ENCODE data around the gene ATM.

ATM gene

DNA sequence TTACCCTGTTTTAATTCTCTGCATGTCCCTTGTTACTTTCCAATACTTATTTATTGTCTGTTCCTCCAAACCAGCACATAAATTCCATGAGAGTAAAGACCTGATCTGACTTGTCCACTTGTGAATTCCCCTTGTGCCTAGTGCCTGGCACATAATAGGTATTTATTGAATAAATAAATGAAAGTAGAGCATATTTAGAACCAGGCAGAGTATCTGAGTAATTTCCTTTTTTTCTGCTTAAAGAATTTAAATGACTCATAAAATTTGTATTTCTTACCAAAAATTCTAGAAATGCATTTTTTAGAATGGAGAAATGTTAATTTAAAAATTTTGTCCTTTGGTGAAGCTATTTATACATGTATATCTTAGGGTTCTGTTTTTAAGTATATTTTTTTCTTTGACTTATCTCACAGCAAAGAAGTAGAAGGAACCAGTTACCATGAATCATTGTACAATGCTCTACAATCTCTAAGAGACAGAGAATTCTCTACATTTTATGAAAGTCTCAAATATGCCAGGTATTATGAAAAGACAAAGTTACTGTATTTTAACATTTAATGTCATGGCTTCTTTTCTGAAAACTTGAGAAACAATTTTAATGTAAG is 96.8 kb downstream of the ATM start:
- Histone ChIP-seq H3K4me1 (ENCODE audit: insufficient read depth, low read length) (no peaks in the 10 kb centered on the region), H3K27me3 (ENCODE audit: insufficient read depth, low read length, poor library complexity) (no peaks in the 10 kb centered on the region), H3K4me2 (ENCODE audit: insufficient read depth, low read length) (no peak overlapping the region), H2AFZ (ENCODE audit: low read depth, low read length) (no peak overlapping the region), H3K4me3 (ENCODE audit: low read depth in 1 of 2, low read length in 2 of 2) (no peak overlapping the region), H3K36me3 (ENCODE audit: insufficient read depth, low read length) (peaks cover 72% of the 10 kb centered on the region), H3K9ac (ENCODE audit: low read depth, low read length) (no peak overlapping the region), H3K9me3 (ENCODE audit: insufficient read depth, low read length, severe bottlenecking) (no peaks in the 10 kb centered on the region), H3K27ac (ENCODE audit: low read length) (no peak overlapping the region), H3K79me2 (ENCODE audit: insufficient read depth, low read length) (no peaks in the 10 kb centered on the region), H4K20me1 (ENCODE audit: insufficient read depth, low read length) (no peaks in the 10 kb centered on the region)
- TF ChIP-seq, protein P1, sequence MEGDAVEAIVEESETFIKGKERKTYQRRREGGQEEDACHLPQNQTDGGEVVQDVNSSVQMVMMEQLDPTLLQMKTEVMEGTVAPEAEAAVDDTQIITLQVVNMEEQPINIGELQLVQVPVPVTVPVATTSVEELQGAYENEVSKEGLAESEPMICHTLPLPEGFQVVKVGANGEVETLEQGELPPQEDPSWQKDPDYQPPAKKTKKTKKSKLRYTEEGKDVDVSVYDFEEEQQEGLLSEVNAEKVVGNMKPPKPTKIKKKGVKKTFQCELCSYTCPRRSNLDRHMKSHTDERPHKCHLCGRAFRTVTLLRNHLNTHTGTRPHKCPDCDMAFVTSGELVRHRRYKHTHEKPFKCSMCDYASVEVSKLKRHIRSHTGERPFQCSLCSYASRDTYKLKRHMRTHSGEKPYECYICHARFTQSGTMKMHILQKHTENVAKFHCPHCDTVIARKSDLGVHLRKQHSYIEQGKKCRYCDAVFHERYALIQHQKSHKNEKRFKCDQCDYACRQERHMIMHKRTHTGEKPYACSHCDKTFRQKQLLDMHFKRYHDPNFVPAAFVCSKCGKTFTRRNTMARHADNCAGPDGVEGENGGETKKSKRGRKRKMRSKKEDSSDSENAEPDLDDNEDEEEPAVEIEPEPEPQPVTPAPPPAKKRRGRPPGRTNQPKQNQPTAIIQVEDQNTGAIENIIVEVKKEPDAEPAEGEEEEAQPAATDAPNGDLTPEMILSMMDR (IDR thresholded peaks at IDR 0.05; ENCODE audit: borderline replicate concordance, extremely low read depth, low read length, poor library complexity, severe bottlenecking): no peak
- no peak for TF ChIP-seq EZH2 (IDR thresholded peaks at IDR 0.05; ENCODE audit: borderline replicate concordance, low read depth, low read length, severe bottlenecking)
- DNase-seq (no peak), ATAC-seq (ENCODE audit: insufficient read depth, low read depth) (no peak)

DNA sequence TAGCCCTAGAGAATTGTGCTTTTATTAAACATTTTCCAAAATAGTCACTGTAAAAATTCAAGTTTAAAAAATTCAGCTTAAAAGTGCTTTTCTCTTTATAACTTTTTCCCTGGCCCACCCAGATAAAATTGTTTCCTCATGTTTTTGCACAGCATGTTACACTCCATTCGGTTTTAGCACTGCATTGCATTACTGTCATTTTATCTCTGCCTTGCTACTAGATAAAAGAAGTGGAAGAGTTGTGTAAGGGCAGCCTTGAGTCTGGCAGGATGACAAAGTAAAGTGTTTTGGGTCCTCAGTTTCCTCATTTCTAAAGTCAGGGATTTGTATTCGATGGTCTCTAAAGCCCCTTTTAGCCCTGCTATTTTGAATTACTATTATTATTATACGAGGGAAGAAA is 99.8 kb downstream of the ATM start:
- Histone ChIP-seq H3K4me1 (ENCODE audit: insufficient read depth, low read length) (no peaks in the 10 kb centered on the region), H3K79me2 (ENCODE audit: insufficient read depth, low read length) (no peaks in the 10 kb centered on the region), H3K9ac (ENCODE audit: low read depth, low read length) (no peak overlapping the region), H3K4me2 (ENCODE audit: insufficient read depth, low read length) (no peak overlapping the region), H3K27ac (ENCODE audit: low read length) (no peak overlapping the region), H2AFZ (ENCODE audit: low read depth, low read length) (no peak overlapping the region), H4K20me1 (ENCODE audit: insufficient read depth, low read length) (no peaks in the 10 kb centered on the region), H3K36me3 (ENCODE audit: insufficient read depth, low read length) (peaks cover 76% of the 10 kb centered on the region), H3K9me3 (ENCODE audit: insufficient read depth, low read length, severe bottlenecking) (no peaks in the 10 kb centered on the region), H3K27me3 (ENCODE audit: insufficient read depth, low read length, poor library complexity) (no peaks in the 10 kb centered on the region), H3K4me3 (ENCODE audit: low read depth in 1 of 2, low read length in 2 of 2) (no peak overlapping the region)
- no peak for DNase-seq
- no peak for ATAC-seq (ENCODE audit: insufficient read depth, low read depth)
- TF ChIP-seq, protein P1 (IDR thresholded peaks at IDR 0.05; ENCODE audit: borderline replicate concordance, extremely low read depth, low read length, poor library complexity, severe bottlenecking): no peak
- no peak for TF ChIP-seq EZH2 (IDR thresholded peaks at IDR 0.05; ENCODE audit: borderline replicate concordance, low read depth, low read length, severe bottlenecking)

DNA sequence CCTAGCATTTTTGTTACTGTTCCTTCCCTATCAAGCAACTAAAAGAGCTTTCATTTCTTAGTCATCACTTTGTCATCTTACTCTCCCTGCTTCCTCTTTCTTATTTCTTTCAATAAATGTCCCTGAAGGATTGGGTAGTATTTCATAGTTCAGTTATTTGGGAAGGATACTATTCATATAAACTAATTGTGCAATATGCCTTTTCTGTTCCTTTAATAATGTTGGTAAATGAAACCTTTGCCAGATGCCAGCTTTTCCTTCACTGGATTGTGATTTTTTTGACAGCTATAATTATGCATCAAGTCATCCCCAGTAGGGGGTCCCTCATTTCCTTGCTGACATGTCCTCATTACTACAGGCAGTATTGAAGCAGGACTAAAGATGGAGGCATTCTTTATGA is 101.7 kb downstream of the ATM start:
- no peak for ATAC-seq (ENCODE audit: insufficient read depth, low read depth)
- no peak overlapping the region for H3K4me2 ChIP-seq (ENCODE audit: insufficient read depth, low read length)
- H4K20me1 ChIP-seq (ENCODE audit: insufficient read depth, low read length): no peaks in the 10 kb centered on the region
- H3K79me2 ChIP-seq (ENCODE audit: insufficient read depth, low read length): no peaks in the 10 kb centered on the region
- no peaks in the 10 kb centered on the region for H3K27me3 ChIP-seq (ENCODE audit: insufficient read depth, low read length, poor library complexity)
- no peak overlapping the region for H3K27ac ChIP-seq (ENCODE audit: low read length)
- H3K9ac ChIP-seq (ENCODE audit: low read depth, low read length): no peak overlapping the region
- H3K4me1 ChIP-seq (ENCODE audit: insufficient read depth, low read length): no peaks in the 10 kb centered on the region
- H3K4me3 ChIP-seq (ENCODE audit: low read depth in 1 of 2, low read length in 2 of 2): no peak overlapping the region
- DNase-seq: no peak
- no peak for TF ChIP-seq EZH2 (IDR thresholded peaks at IDR 0.05; ENCODE audit: borderline replicate concordance, low read depth, low read length, severe bottlenecking)
- TF ChIP-seq, protein P1 (IDR thresholded peaks at IDR 0.05; ENCODE audit: borderline replicate concordance, extremely low read depth, low read length, poor library complexity, severe bottlenecking): no peak
- no peaks in the 10 kb centered on the region for H3K9me3 ChIP-seq (ENCODE audit: insufficient read depth, low read length, severe bottlenecking)
- H3K36me3 ChIP-seq (ENCODE audit: insufficient read depth, low read length): peaks cover 76% of the 10 kb centered on the region
- no peak overlapping the region for H2AFZ ChIP-seq (ENCODE audit: low read depth, low read length)

Measured in DND-41 (cell line).